Measurements from ENCODE around the gene CDH22. TPM values are rescaled to one million over a fixed set of nuclear protein-coding genes. Genes with fewer than 3 reads are reported as not detected.

Gene CDH22
- total and polyA plus RNA-seq, 2 experiments from 2014 or later, result 0.08 to 0.10 TPM

GRCh38 chr20:46191611-46192010, 116.7 kb downstream of the CDH22 start:
- no peak overlapping the region for H2AFZ ChIP-seq
- no peak overlapping the region for H3K27ac Mint-ChIP-seq
- no peak overlapping the region for H3K4me3 ChIP-seq
- H3K4me2 ChIP-seq, result no peak overlapping the region
- TF ChIP-seq CTCF (conservative IDR thresholded peaks at IDR 0.05; ENCODE audit: low read depth in 2 of 2) (no peak), ZNF462 (CRISPR knock-in tag; IDR thresholded peaks at IDR 0.05) (no peak), EZH2phosphoT487 (IDR thresholded peaks at IDR 0.05; ENCODE audit: unreplicated experiment) (no peak), STAT1 (IDR thresholded peaks at IDR 0.05; ENCODE audit: unreplicated experiment) (no peak)
- no peaks in the 10 kb centered on the region for H3F3A ChIP-seq (replicated peaks; ENCODE audit: low read depth)
- H3K27me3 ChIP-seq (ENCODE audit: insufficient read depth), result no peaks in the 10 kb centered on the region
- no peaks in the 10 kb centered on the region for H3K36me3 Mint-ChIP-seq (ENCODE audit: low read depth)
- ATAC-seq (no peak), DNase-seq (ENCODE audit: low spot score) (no peak)
- H3K9me2 ChIP-seq (ENCODE audit: insufficient read depth), result no peaks in the 10 kb centered on the region
- no peaks in the 10 kb centered on the region for H3K9me3 Mint-ChIP-seq
- no peaks in the 10 kb centered on the region for H3K4me1 ChIP-seq (ENCODE audit: insufficient read depth)
- H3K4me1 Mint-ChIP-seq, result peaks cover 5% of the 10 kb centered on the region; the same call in 2 of the 3 replicates
- no peak overlapping the region for H3K27ac ChIP-seq (ENCODE audit: low read depth)
- no peaks in the 10 kb centered on the region for H3K36me3 ChIP-seq (ENCODE audit: insufficient read depth)
- H3K27me3 Mint-ChIP-seq (ENCODE audit: insufficient read depth, low read depth, poor library complexity), result peaks cover 13% of the 10 kb centered on the region
- no peaks in the 10 kb centered on the region for H4K20me1 ChIP-seq (replicated peaks; ENCODE audit: insufficient read depth)
- H3K79me2 ChIP-seq (replicated peaks; ENCODE audit: insufficient read depth), result no peaks in the 10 kb centered on the region
- H3K4me3 Mint-ChIP-seq, result no peak overlapping the region

- no peaks in the 10 kb centered on the region for H3K36me3 Mint-ChIP-seq (ENCODE audit: low read depth)
- H2AFZ ChIP-seq, result no peak overlapping the region
- ATAC-seq (no peak), DNase-seq (ENCODE audit: low spot score) (no peak)
- no peak overlapping the region for H3K4me2 ChIP-seq
- no peak overlapping the region for H3K27ac ChIP-seq (ENCODE audit: low read depth)
- H3K27me3 ChIP-seq (ENCODE audit: insufficient read depth), result no peaks in the 10 kb centered on the region
- H3K36me3 ChIP-seq (ENCODE audit: insufficient read depth), result no peaks in the 10 kb centered on the region
- H3K4me1 ChIP-seq (ENCODE audit: insufficient read depth), result no peaks in the 10 kb centered on the region
- no peaks in the 10 kb centered on the region for H3F3A ChIP-seq (replicated peaks; ENCODE audit: low read depth)
- peaks cover 14% of the 10 kb centered on the region for H3K27me3 Mint-ChIP-seq (ENCODE audit: insufficient read depth, low read depth, poor library complexity)
- peaks cover 5% of the 10 kb centered on the region; the same call in 2 of the 3 replicates for H3K4me1 Mint-ChIP-seq
- no peak overlapping the region for H3K4me3 ChIP-seq
- no peaks in the 10 kb centered on the region for H4K20me1 ChIP-seq (replicated peaks; ENCODE audit: insufficient read depth)
- H3K79me2 ChIP-seq (replicated peaks; ENCODE audit: insufficient read depth), result no peaks in the 10 kb centered on the region
- H3K9me2 ChIP-seq (ENCODE audit: insufficient read depth), result no peaks in the 10 kb centered on the region
- no peak overlapping the region for H3K27ac Mint-ChIP-seq
- no peak overlapping the region for H3K4me3 Mint-ChIP-seq
- H3K9me3 Mint-ChIP-seq, result no peaks in the 10 kb centered on the region
- TF ChIP-seq REST (IDR thresholded peaks at IDR 0.05; ENCODE audit: unreplicated experiment), result no peak
- no peak for TF ChIP-seq ZNF331 (CRISPR knock-in tag; IDR thresholded peaks at IDR 0.05; ENCODE audit: low read depth)
- no peak for TF ChIP-seq POLR2AphosphoS5 (IDR thresholded peaks at IDR 0.05; ENCODE audit: low read depth)
Observed at GRCh38 chr20:46191168-46191540, 117.1 kb downstream of the CDH22 start.

Measured in GM23338 (cell line).